KOPT-K1 (cell line): ENCODE measurements around the gene OPCML.

ENCODE experiments used
- H3K27ac ChIP-seq: fragments of 200-600 bp; sonication (generic); 2 replicates; pipeline ENCODE4 v1.5.1; 2016; ENCODE audit warnings: antibody characterized with exemption, mild to moderate bottlenecking, low read depth, low read length; ENCODE audit not compliant: poor library complexity, severe bottlenecking
- H3K36me3 ChIP-seq: fragments of 200-600 bp; sonication (generic); 2 replicates; pipeline ENCODE4 v1.5.1; 2017; ENCODE audit warnings: antibody characterized with exemption, mild to moderate bottlenecking, low read length, moderate library complexity; ENCODE audit not compliant: insufficient read depth
- H3K9me3 ChIP-seq: fragments of 200-600 bp; sonication (generic); 2 replicates; pipeline ENCODE4 v1.5.1; 2017; ENCODE audit warnings: antibody characterized with exemption, low read length, mild to moderate bottlenecking; ENCODE audit not compliant: insufficient read depth, poor library complexity, severe bottlenecking

The OPCML gene

GRCh38 chr11:132914600-132914999 is 617.7 kb downstream of the OPCML start:
- Histone ChIP-seq H3K36me3 (no peaks in the 10 kb centered on the region), H3K27ac (no peak overlapping the region), H3K9me3 (no peaks in the 10 kb centered on the region)

DNA sequence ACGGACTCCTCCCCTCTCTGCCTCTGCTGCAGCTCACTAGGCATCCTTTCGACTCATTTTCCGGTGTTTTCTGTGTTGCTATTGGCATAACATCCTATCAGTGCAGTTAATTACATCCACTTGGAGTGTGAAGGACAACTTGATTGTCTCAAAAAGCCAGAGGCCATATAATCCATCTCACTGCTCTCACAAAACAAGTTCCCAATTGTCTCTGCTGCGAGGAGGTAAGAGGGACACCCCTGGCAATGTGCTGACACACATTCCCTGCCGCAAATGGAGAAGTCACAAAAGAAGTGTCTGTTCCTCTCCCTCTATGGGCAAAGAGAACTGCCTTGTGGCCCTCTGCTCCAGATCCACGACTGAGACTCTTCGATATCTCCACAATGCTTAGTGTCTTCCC is 618.4 kb downstream of the OPCML start:
- Histone ChIP-seq H3K9me3 (no peaks in the 10 kb centered on the region), H3K27ac (no peak overlapping the region), H3K36me3 (no peaks in the 10 kb centered on the region)

- no peaks in the 10 kb centered on the region for H3K36me3 ChIP-seq
- no peak overlapping the region for H3K27ac ChIP-seq
- H3K9me3 ChIP-seq = no peaks in the 10 kb centered on the region
These were observed 619.0 kb downstream of the OPCML start for GRCh38 chr11:132913295-132913694.

- Histone ChIP-seq H3K36me3 (no peaks in the 10 kb centered on the region), H3K27ac (no peak overlapping the region), H3K9me3 (no peaks in the 10 kb centered on the region)
These were observed 621.1 kb downstream of the OPCML start for GRCh38 chr11:132911186-132911585.

DNA sequence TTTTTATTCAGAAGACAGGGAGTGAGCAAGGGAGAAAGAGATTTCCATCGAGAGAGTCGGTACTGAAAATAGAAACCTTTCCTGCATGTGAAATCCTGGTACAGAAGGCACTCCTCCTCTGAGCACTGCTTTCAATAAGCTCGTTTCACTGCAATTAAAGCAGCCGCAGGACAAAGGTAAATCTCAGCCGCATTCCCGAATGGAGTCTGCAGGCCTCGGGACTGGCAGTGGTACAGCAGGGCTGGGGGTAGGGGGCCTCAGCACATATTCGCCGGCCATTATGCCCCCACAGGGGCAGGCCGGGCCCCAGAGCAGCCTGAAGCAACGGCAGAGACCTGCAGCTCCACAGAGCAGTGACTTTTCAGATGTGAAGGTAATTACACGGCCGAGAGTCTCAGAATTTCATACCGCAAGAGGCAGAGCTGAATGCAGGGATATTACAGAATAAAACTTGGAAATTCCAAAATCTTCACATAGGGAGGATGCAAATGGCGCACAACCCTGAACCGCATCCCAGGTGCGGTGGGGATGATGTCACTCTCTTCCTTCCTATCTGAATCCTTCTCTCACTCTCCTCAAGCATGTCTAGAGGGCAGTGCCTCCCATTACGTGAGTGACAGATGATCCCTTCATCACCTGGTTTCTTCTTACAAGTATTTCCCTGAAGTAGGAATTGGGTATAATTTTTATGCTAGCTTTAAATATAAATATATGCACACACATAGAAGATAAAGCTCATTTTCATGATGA is 622.1 kb downstream of the OPCML start:
- no peaks in the 10 kb centered on the region for H3K36me3 ChIP-seq
- no peaks in the 10 kb centered on the region for H3K9me3 ChIP-seq
- H3K27ac ChIP-seq = no peak overlapping the region

DNA sequence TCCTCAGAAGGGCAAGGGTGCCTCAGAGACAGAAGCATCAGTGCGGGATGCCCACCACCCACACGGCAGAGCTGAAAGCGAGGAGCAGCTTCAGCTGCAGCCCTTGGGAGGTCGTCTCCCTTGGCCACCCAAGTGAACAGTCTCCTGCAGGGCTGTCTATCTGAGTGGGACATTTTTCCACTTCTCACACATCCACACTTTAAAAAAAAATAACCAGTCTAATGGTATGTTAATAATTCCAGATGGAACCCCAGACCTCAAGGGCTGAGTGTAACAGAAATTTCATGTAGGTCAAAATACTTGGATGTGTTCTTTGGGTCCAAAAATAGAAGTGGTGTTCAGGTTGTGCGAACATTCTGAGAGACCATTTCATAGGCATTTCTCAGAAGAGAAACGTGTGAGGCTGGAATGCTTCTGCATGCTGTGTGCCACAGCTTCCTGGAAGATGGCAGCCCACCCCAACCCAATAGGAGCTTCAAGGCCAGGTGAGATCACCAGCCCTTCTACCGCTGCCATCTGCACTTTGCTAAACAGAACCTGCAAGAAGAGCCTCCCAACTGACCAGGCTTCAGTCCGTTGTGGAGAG is 623.2 kb downstream of the OPCML start:
- Histone ChIP-seq H3K36me3 (no peaks in the 10 kb centered on the region), H3K9me3 (no peaks in the 10 kb centered on the region), H3K27ac (no peak overlapping the region)

DNA sequence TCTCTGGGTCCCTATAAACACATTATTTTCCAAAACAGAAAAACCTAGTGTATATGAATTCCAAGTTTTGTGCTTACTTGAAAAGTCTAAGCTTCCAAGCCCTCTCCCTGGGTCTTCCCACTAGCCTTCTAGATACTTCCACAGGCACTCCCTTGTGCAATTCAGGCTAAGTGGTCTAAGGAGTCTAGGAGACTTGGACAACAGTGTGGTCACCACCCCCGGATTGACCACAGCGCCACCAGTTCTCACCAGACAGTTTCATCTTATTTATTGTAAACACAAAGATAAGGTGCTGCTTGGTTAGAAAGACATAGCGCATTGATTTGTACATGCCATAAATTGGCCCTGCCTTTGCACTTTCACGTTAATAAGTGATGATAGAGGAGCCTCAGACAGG is 623.9 kb downstream of the OPCML start:
- H3K27ac ChIP-seq = no peak overlapping the region
- H3K9me3 ChIP-seq = no peaks in the 10 kb centered on the region
- no peaks in the 10 kb centered on the region for H3K36me3 ChIP-seq

GRCh38 chr11:132907651-132908413 is 624.5 kb downstream of the OPCML start:
- no peaks in the 10 kb centered on the region for H3K9me3 ChIP-seq
- H3K36me3 ChIP-seq = no peaks in the 10 kb centered on the region

DNA sequence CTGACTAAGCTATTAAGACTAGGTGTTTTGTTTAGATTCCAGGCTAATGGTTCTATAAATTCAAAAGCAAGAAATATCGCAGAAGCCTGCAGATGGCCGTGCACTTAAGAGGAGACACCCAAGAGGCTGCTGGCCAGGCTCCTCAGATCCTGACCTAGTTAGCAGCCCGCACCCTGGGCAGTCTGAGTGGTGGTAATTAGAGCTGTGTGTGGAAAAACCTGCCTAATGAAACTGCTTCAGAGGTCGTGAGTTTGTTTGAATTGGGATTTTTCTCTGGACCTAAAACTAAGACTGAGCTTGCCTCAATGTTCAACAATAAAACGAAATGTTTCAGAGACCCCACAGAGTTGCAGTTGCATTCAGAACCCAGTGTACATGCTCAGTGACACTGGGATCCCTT is 627.7 kb downstream of the OPCML start:
- no peaks in the 10 kb centered on the region for H3K36me3 ChIP-seq
- H3K9me3 ChIP-seq = no peaks in the 10 kb centered on the region
- no peak overlapping the region for H3K27ac ChIP-seq

More at GRCh38 chr11:132907651-132908413, 624.5 kb downstream of the OPCML start:
- H3K27ac ChIP-seq = no peak overlapping the region

GRCh38 chr11:132904091-132904490 is 628.2 kb downstream of the OPCML start:
- Histone ChIP-seq H3K36me3 (no peaks in the 10 kb centered on the region), H3K27ac (no peak overlapping the region), H3K9me3 (no peaks in the 10 kb centered on the region)

DNA sequence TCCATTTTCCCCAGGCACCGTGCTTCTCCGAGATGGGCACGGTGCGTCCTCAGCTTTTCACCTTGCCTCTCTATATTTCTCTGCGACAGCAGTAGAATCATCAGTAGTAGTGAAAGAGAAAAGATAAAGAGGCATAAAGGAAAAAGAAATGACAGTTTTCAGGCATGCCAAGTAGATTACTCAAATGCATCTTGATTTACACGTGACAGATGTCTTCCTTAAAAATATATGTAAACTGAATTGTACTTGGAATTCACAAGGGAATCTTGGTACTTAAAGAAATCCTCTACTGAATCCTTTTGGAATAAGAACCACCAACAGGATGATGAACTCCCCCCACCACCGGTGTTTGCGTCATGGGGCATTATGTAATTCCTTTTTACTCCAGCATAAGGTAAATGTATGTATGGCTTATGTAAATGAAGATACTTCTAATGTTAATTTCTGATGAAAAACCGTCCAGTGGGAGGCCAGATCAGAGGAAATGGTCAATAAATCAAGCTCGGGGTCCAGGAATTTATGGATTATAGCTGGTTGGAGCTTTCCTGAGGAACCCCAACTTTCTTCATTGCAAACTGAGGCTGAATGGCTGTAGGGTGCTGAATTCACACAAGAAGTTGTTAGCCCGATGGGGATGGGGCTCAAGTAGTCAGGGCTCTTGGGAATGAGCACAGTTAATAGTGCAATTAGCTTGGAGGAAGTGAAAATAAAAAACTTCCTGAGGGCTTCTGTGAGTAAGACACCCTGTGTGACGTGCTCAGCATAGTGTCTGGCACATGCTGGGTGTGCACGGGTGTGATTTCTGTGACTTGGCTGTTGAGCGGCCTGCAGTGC is 630.4 kb downstream of the OPCML start:
- Histone ChIP-seq H3K36me3 (no peaks in the 10 kb centered on the region), H3K27ac (no peak overlapping the region), H3K9me3 (no peaks in the 10 kb centered on the region)

- no peaks in the 10 kb centered on the region for H3K36me3 ChIP-seq
- H3K27ac ChIP-seq = no peak overlapping the region
- H3K9me3 ChIP-seq = no peaks in the 10 kb centered on the region
These were observed 633.6 kb downstream of the OPCML start for GRCh38 chr11:132898676-132899075.

- Histone ChIP-seq H3K9me3 (no peaks in the 10 kb centered on the region), H3K36me3 (no peaks in the 10 kb centered on the region), H3K27ac (no peak overlapping the region)
These were observed 634.3 kb downstream of the OPCML start for GRCh38 chr11:132898021-132898420.

DNA sequence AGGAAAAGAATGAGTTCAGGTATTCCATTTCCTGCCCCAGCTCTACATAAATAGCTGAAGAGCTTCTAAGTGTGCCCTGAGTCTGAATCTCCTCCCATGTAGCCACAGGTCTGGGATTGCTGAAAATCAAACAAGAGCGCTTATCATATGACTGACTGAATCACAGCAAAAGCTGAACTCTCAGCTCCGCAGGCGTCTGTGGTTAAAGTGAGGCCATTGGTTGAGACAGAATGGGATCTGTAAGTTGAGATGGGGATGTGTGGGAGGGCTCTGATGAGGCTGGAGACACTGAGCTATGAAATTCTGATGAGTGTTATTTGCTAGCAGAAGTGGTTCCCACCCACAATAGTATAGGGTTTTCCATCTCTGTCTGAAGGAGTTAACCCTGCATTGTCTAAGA is 637.0 kb downstream of the OPCML start:
- H3K27ac ChIP-seq = no peak overlapping the region
- no peaks in the 10 kb centered on the region for H3K9me3 ChIP-seq
- no peaks in the 10 kb centered on the region for H3K36me3 ChIP-seq

GRCh38 chr11:132894606-132895005 is 637.7 kb downstream of the OPCML start:
- H3K9me3 ChIP-seq = no peaks in the 10 kb centered on the region
- H3K36me3 ChIP-seq = no peaks in the 10 kb centered on the region
- no peak overlapping the region for H3K27ac ChIP-seq
